IPS DF 4.7 (cell line): ENCODE data around the gene NRN1.
"Not testable (repeated sequence)": the region's sequence is repeated elsewhere in the genome, so short reads cannot be mapped to it uniquely, and the experiment has no call there.

Experiments
- DNase-seq: peaks from one replicate; pipeline ENCODE4 v3.0.0-alpha.2; 2013; ENCODE audit warnings: low spot score; ENCODE audit errors: extremely low read depth

The NRN1 gene

GRCh38 chr6:5984150-5985089 is 22.3 kb downstream of the NRN1 start:
- no peak for DNase-seq

GRCh38 chr6:5981126-5982026 is 25.3 kb downstream of the NRN1 start:
- DNase-seq = no peak

GRCh38 chr6:5979650-5980420 is 26.9 kb downstream of the NRN1 start:
- DNase-seq = no peak

GRCh38 chr6:5976811-5977210 is 29.9 kb downstream of the NRN1 start:
- DNase-seq = no peak

GRCh38 chr6:5968817-5969734 is 37.6 kb downstream of the NRN1 start:
- DNase-seq = no peak

- not testable (repeated sequence) for DNase-seq
These were observed 38.7 kb downstream of the NRN1 start for GRCh38 chr6:5968036-5968435.

DNA sequence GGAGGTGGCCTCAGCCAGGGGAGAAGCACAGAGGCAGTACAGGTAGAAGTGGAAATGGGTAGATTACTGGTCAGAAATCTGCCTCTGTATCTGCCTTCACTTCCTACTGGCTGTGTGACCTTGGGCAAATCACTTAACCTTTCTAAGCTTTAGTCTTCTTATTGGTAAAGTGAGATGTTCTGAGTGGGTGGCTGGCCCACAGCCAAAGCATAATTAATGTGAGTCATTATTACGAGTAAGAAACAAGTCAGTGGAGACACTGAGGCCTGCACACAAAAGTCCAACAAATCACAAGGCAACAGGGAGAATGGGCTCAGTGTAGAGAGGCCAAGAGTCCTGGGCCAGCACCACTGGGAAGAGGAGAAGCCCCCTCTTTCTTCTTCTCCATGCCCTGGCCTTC is 39.1 kb downstream of the NRN1 start:
- no peak for DNase-seq

GRCh38 chr6:5962794-5963193 is 43.9 kb downstream of the NRN1 start:
- DNase-seq = no peak

DNA sequence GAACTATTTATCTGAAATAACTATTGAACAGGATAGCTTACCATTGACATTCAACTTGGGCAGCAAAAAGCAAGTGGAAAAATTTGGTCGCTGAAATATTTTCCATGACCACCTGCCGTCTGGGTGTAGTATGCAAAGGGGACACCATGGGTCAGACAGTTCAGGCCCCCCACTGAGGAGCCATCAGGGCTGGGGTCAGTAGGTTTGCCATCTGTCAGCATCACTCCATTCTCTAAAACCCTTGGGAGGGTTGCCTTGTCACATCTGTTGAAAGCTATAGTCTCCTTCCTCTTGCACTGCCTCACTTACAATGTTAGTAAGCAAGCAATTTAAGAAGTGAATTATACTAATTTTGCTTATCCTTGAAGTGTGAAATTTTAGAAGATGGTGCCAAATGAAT is 44.9 kb downstream of the NRN1 start:
- DNase-seq = no peak

- no peak for DNase-seq
These were observed 46.3 kb downstream of the NRN1 start for GRCh38 chr6:5960456-5960855.

- DNase-seq = no peak
These were observed 47.8 kb downstream of the NRN1 start for GRCh38 chr6:5958921-5959320.

- no peak for DNase-seq
These were observed 49.8 kb downstream of the NRN1 start for GRCh38 chr6:5956939-5957338.

DNA sequence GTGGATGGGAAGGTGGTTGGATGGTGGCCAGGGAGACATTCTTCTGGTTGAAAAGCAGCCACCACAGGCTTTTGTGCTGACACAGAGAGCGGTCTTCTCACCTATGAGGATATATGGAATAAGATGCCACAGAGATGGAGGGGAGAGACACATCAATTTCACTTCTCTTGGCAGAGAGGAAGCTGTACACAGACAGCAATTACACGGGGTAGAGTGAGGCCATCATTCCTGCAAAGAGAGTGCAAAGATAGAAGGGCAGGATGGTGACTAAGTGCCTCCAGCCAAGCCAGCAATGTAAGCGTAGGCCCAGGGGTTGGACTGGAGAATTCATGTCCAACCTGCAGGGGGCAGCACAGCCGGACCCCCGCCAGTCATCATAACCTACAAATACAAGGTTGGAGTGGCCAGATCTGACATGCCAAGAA is 56.4 kb downstream of the NRN1 start:
- DNase-seq = no peak
